HG03565 (cell line): ENCODE data around the gene PSME3.
"Not testable (repeated sequence)": the region's sequence is repeated elsewhere in the genome, so short reads cannot be mapped to it uniquely, and the experiment has no call there.

Source experiments
- ATAC-seq: cut with Tn5 transposase; IDR thresholded peaks from one replicate; pipeline ENCODE4 v1.9.1; 2021; ENCODE audit warnings: mild to moderate bottlenecking, moderate library complexity; ENCODE audit not compliant: unreplicated experiment

PSME3 gene

DNA sequence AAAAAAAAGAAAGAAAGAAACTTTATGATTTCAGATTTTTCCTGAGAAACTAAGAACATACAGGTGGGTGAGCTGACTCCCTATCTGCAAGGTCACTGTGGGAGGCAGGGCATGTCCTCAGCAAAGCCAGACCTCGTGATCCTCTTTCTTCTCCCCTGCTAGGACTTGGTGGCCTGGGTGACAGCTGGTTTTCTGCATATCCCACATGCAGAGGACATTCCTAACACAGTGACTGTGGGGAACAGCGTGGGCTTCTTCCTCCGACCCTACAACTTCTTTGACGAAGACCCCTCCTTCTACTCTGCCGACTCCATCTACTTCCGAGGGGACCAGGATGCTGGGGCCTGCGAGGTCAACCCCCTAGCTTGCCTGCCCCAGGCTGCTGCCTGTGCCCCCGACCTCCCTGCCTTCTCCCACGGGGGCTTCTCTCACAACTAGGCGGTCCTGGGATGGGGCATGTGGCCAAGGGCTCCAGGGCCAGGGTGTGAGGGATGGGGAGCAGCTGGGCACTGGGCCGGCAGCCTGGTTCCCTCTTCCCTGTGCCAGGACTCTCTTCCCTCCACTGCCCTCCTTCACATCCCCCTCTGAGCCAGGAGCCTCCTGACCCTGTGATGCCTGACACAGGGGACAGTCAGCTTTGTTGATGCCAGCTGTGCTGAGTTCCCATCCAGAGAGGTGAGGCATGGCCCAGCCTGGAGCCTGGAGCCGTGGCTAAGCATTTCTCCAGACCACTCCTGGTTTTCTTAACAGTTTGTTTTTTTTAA lies 40.9 kb downstream of the PSME3 start:
- not testable (repeated sequence) for ATAC-seq

DNA sequence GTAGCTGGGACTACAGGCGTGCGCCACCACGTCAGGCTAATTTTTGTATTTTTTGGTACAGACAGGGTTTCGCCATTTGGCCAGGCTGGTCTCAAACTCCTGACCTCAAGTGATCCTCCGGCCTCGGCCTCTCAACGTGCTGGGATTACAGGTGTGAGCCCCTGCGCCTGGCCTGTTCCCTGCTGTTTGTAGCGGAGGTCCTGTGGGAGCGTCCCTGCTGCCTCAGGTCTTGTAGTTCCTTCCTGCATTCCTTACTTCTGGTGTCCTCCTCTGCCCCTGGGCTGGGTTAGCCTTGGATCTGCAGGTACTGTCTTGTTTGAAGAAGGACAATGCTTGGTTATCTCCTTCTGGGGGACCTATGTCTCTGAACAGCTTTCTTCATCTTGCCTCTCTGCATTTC lies 43.8 kb downstream of the PSME3 start:
- ATAC-seq, result no peak

DNA sequence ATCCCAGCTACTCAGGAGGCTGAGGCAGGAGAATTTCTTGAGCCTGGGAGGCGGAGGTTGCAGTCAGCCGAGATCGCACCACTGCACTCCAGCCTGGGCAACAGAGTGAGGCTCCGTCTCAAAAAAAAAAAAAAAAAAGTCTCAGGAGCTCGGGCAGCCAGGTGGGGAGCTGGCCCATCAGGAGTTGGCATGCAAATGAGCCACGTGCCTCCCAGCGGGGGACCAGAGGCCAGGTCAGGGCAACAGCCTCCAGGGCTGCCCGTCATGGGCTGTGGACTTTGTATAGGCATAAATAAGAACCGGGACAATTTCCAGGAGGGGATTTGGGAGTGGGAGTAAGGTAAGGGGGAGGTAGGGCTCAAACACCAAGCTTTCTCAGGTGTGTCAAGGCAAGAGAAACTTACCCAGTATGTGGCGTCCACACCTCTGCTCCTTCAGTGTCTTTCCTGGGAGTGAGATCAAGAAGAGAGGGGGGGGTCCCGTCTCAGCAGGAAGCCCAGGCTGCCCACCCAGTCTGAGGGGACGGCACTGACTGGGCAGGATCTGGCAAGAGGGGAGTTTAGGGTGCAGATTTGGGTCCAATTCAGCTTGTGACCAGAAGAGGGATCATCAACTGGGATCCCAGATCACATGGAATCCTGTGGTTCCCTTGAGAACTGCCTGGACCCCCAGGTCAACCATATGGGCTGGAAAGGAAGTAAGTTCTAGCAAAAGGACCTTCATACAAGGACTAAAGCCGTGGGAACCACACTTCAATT lies 45.1 kb downstream of the PSME3 start:
- no peak for ATAC-seq

DNA sequence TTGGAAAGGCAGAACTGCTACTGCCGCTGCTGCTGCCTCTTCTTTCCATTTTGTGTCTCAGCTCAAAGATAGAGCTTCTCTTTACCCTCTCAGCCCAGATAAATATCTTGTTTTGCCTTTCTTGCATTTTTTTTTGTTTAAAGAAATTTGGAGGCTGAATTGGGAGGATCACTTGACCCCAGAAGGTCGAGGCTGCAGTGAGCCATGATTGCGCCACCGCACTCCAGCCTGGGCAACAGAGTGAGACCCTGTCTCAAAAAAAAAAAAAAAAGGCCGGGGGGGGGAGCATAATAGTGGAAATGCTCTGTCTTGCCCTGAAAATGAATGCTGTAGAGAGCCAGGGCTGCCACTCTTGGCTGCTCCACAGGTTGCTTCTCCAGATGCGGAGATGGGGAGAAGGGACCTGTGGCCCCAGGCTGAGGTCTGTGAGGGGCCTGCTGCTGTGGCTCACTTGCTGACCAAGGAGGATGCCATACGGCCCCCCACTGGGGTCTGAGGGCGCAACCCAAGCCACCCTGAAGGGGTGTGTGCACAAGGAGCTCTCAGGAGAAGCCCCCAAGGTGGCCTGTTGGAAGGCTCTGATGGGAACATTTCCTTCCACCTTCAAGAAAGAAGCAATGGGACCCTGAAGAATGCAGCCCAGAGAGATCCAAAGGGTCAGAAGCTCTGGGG lies 45.9 kb downstream of the PSME3 start:
- no peak for ATAC-seq

DNA sequence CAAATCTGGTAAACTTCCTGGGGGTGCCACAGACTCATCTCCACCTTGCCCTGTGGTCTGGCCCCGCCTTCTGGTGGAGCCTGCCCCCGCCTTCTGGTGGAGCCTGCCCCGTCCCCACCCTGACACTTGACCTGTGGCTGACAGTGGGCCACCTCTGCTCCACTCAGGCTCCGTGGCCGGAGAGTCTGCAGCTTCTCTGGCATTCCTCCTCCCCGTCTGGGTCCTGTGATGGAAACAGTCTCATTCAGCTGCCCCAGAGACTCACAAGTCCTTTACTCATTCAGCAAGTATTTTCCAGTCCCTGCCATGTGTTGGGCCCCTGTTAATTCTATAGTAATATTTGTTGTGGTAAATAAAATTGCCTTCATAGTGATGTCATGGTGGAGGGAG lies 46.4 kb downstream of the PSME3 start:
- no peak for ATAC-seq

DNA sequence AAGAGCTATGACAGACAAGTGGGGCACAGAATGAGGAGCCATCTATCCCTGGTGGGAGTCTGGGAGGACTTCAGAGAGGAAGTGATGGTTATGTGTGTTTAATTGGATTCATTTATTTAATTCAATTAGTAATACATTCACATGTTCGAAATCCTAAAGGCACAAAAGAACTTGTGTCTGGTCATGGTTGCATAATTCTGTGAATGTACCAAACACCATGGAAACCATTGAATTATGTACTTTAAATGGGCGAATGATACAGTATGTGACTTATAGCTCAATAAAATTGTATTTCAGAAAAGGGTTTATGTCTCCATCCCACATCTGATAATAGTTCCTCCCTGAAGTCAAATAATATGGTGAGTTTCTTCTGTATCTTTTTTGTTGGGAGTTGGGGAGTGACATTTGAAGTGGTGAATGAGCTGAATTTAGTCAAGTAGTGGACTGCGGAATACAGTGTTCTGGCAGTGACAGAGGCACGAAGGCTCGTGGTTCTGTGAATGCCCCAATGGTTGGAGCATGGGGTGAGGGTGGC lies 47.6 kb downstream of the PSME3 start:
- no peak for ATAC-seq

DNA sequence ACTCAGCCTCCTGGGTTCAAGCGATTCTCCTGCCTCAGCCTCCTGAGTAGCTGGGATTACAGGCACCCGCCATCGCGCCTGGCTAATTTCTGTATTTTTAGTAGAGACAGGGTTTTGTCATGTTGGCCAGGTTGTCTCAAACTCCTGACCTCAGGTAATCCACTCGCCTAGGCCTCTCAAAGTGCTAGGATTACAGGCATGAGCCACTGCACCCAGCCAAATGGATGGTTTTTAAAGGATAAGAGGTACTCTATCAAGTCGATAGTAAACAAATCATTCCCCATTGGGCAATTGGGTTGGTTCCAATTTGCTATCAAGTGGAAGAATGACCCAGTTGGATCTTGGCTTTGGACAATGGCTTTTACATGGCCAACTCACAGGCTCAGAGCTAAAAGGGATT lies 48.5 kb downstream of the PSME3 start:
- not testable (repeated sequence) for ATAC-seq

DNA sequence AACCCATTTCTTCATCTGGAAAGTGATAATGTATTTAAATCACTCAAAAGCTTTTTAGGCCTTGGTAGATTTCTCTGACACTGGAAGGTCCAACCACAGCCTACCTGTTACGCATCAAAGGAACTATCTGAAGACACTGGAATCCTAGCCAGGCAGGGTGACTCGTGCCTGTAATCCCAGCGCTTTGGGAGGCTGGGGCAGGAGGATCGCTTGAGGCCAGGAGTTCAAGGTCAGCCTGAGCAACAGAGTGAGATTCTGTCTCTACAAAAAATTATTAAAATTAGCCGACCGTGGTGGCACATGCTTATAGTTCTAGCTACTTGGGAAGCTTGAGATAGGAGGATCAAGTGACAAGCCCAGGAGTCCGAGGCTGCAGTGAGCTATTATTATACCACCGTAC lies 49.0 kb downstream of the PSME3 start:
- ATAC-seq, result no peak

DNA sequence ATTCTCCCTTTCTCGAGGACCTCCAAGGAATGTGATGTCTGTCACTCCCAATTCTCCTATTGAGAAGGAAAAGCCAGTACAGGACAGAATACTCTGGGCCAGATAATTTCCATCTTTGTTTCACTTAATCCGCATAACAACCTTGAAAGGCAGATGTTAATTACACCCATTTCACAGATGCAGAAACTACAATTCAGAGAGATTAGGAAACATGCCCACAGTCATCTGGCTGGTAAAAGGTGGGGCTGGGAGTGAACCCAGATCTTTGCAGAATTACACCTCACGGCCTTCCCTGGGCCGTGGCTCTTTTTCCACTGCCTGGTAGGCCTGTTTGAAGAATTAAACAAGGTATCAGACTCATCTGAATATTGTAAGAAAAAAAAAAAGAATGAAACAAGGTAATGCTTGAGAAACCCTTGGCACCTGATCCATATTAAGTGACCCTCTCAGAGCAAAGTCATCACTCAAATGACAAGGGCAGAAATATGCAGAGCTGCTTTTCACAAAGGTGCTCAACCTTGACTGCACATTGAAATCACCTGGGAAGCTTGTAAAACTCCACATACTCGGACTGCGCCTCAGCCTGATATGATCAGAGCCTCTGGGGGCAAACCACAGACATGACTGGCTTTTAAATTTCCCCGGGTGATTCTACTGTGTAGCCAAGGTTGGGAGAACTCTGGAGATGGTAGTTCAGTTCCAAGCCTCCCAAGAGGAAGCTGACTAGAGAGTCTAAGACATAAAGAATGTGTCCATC lies 50.8 kb downstream of the PSME3 start:
- no peak for ATAC-seq

DNA sequence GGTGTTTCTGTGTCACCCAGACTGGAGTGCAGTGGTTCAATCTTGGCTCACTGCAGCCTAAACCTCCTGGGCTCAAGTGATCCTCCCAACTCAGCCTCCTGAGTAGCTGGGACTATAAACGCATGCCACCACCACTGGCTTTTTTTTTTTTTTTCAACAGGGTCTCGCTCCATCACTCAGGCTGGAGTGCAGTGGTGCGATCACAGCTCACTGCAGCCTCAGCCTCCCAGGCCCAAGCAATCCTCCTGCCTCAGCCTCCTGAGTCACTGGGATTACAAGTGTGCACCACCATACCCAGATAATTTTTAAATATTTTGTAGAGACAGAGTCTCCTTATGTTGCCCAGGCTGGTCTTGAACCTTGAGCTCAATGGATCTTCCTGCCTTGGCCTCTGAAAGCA lies 52.6 kb downstream of the PSME3 start:
- not testable (repeated sequence) for ATAC-seq

DNA sequence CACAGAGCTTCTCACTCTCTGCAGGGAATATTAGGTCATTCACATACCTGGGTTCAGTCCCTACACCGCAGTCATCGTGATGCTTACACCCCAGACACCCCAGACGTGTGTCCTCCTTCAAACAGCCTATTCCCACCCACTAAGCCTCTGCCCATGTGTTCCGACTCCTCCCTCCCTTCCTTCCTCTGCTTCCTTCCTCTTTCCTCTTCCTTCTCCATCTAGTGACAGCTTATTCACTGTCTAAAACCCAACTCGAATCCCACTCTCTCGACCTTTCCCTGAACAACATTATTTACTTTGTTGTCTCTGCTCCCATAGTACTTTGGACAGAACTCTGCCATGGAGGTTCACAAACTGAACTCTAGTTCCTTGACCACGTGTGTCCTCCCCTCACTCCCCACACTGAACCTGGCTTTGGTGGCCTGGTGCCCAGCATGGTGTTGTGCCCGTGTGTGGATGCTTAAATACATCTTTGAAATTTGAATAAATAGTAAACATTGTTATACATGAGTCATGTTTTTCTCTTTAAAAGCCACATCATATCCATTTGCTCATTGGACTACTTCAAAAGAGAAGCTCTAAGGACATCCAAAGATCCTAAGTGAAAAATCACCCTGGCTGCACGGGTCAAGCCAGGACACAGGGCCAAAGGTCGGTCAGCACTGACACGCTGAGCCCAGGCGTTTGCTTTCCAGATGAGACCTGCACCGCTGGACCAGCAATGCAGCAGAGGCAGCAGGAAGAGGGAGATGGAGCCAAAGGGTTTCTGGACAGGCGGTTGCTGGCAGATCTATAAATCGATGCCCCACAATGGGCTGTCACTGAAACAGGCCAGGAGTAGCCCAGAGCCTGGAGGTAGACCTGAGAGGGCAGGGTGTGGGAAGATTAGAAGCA lies 53.3 kb downstream of the PSME3 start:
- no peak for ATAC-seq

DNA sequence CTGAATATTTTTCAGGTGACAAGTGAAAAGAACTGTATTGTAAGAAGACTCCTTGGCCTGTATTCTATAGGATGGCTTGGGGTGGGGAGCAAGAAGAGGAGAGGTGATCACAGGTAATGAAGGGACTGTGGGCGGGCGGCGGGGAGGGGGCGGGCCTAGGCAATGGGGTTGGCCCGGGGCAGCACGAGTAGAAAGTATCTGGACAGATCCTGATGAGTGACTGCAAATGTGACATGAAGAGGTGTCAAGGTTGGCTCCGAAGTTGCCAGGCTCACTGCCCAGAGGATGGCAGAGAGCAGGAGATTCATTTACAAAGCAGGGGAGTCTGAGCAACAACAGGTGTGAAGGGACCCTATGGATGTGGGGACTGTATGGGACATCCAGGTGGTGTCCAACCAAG lies 56.6 kb downstream of the PSME3 start:
- no peak for ATAC-seq

DNA sequence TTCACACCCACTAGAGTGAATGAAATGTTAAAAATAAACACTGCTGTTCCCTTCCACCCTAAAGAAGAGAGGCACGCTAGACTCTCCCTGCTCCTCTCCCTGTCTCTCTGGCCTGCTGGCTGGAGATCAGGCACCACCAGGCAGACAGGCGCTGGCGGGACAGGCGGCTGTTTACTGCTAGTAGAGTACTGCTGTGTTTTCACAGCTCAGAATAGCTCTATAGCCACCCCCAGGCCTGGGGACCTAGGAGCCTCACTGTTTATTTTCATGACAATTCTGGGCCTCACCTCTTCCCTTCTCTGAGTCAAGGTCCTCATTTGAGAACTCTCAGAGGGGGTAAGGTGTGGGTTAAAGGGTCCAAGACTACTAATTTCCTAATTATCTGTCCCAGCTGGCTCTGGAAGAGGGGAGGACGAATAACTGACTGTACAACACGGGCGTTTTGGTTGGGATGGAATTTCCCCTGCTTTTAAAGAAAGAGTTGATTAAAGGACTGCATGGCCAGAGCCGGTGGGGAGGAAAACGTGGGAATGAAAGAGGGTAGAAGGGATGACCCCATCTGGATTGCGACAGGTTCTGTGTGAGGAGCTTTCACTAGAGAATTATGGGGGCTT lies 58.4 kb downstream of the PSME3 start:
- ATAC-seq, result no peak

DNA sequence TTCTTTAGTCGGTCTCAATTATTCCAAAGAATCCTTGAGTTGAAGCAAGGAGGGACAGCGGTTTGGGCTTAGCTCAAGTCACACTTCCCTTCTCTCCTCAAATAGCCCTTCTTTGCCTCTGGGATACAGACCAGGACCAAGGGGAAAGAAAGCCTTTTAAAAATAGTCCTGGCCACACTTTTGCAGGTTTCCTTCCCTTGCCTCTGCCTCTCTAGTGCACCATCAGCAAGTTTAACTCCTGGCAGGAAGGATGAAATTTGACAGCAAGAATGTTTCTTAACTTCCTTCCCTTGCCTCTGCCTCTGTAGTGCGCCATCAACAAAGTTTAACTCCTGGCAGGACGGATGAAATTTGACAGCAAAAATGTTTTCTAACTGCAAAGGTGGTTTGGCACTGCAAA lies 60.2 kb downstream of the PSME3 start:
- no peak for ATAC-seq
